Sigmoid colon (tissue), 7 donors: ENCODE data around the gene GRID1. TPM values are rescaled to one million over a fixed set of nuclear protein-coding genes. Genes with fewer than 3 reads are reported as not detected.

ENCODE experiments used
- DNase-seq: peaks from one replicate; pipeline ENCODE4 v3.0.0-alpha.2; 2019
- H3K27ac ChIP-seq, 4 donors: fragments of 200-600 bp; sonication (generic); one replicate each; pipeline ENCODE4 v1.5.1; 2016 to 2019; ENCODE audit warnings: mild to moderate bottlenecking in 1 of 4
- H3K27me3 ChIP-seq, 3 donors: fragments of 200-600 bp; sonication (generic); one replicate each; pipeline ENCODE4 v1.5.1; 2019; ENCODE audit warnings: mild to moderate bottlenecking in 1 of 3
- H3K36me3 ChIP-seq, 4 donors: fragments of 200-600 bp; sonication (generic); one replicate each; pipeline ENCODE4 v1.5.1; 2016 to 2019
- H3K4me1 ChIP-seq, 4 donors: fragments of 200-600 bp; sonication (generic); one replicate each; pipeline ENCODE4 v1.5.1; 2017 to 2019
- H3K4me3 ChIP-seq, 4 donors: fragments of 200-600 bp; sonication (generic); one replicate each; pipeline ENCODE4 v1.5.1; 2017 to 2019; ENCODE audit warnings: mild to moderate bottlenecking in 2 of 4, moderate library complexity in 1 of 4
- H3K9me3 ChIP-seq, 4 donors: fragments of 200-600 bp in 3 of 4; sonication (generic) in 3 of 4; one replicate each; pipeline versions ENCODE4 v1.5.1 to v1.6.1; 2013 to 2019
- EP300 ChIP-seq, 4 donors: sonication (generic); formaldehyde crosslinking; IDR thresholded peaks; one replicate each; pipeline ENCODE4 v1.6.1; 2017; ENCODE audit warnings: antibody characterized with exemption in 4 of 4
- POLR2A ChIP-seq, 2 donors: fragments of 450-650 bp; IDR thresholded peaks; one replicate each; pipeline ENCODE4 v1.6.1; 2016; ENCODE audit warnings: antibody characterized with exemption in 2 of 2, mild to moderate bottlenecking in 2 of 2, moderate library complexity in 2 of 2
- POLR2AphosphoS5 ChIP-seq, 4 donors: sonication (generic); formaldehyde crosslinking; IDR thresholded peaks; one replicate each; pipeline ENCODE4 v1.6.1; 2017; ENCODE audit warnings: antibody characterized with exemption in 4 of 4
- WGBS, 2 donors: extraction: QIAGEN DNeasy Blood & Tissue Kit; methylation state at CpG; one replicate each; pipeline ENCODE4 v1.1.7; 2013; 5-methylcytosine and 5-hydroxymethylcytosine counted together
- intact Hi-C: fragments of 100-400 bp; cut with DNase I; formaldehyde crosslinking; loops from one replicate; pipeline ENCODE4 v1.15.1; 2023
- polyA plus RNA-seq, 3 donors: library from polyadenylated mRNA; stranded (reverse); fragments of 200-250 nt; gene quantifications; one replicate each; pipeline ENCODE4 v1.2.3, GENCODE V29; 2013
- total RNA-seq, 4 donors: library from RNA; depleted of rRNA; stranded (reverse); fragments of >200 nt; gene quantifications; one replicate each; pipeline ENCODE4 v1.1.0, GENCODE V29; 2016
- TF ChIP-seq, protein P1 (sequence below), 4 experiments: fragments of 450-650 bp in 3 of 4; fragments of 200-600 bp in 1 of 4; IDR thresholded peaks; one replicate each; pipeline ENCODE4 v1.5.1; 2016 to 2019; ENCODE audit warnings: antibody characterized with exemption in 4 of 4, mild to moderate bottlenecking in 3 of 4, moderate library complexity in 2 of 4
- donor health status: healthy with polysubstance abuse.
- donor health status: Bipolar disorder and iron deficiency.
- donor health status: healthy.

GRID1 gene
- total and polyA plus RNA-seq, 7 donors: 0.66 to 4.7 (median 1.1) TPM; not detected in 2

DNA sequence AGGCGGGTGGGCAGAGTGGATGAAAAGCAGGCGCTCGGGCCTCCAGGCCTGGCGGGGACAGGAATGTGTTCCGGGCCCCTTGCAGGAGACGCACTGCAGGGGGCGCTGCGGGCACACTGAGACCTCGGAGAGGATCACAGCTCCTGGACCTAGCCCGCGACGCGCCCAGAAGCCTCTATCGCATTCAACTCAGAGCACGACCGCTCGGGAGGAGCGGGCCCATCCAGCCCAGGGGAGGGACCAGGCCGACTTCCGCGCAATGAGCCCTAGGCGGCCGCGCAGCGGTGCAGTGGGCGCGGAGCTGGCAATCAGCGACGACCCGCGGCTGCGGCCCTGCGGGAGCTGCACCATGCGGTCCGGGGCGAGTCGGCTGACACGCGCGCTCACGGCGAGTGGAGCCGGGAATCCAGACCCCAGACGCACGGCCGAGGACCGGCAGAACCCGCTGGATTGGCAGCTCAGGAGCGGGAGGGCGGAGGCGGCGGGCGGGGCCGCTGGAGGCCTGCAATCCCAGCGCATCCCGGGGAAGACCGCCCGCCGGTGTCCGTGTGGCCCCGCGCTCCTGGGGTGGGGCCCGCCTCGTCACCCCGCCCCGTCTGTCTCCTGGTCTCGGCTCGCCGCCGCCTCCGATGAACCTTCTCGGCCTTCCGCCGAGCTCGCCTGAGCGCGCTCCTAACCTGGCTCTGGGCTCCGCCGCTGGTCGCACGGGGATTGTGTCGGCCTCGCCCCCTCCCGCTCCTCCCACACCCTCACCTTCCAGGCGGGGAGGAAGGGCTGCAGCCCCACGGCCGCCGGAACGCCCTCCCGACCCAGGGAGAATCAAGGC lies 33.5 kb upstream of the GRID1 start:
- Histone ChIP-seq H3K36me3 (no peaks in the 10 kb centered on the region), H3K4me1 (peaks cover 0 to 33% (median 28%) of the 10 kb centered on the region in 4 donors), H3K27ac (peak overlapping the region; percentile 84 to 97 (median 88)), H3K4me3 (peak overlapping the region; percentile 48 to 70 (median 62)), H3K9me3 (no peaks in the 10 kb centered on the region), H3K27me3 (no peaks in the 10 kb centered on the region)
- WGBS, 2 donors: 0% methylated on average over 90 of the region's 90 CpGs
- TF ChIP-seq EP300 (IDR thresholded peaks at IDR 0.05): no peak
- TF ChIP-seq, protein P1, sequence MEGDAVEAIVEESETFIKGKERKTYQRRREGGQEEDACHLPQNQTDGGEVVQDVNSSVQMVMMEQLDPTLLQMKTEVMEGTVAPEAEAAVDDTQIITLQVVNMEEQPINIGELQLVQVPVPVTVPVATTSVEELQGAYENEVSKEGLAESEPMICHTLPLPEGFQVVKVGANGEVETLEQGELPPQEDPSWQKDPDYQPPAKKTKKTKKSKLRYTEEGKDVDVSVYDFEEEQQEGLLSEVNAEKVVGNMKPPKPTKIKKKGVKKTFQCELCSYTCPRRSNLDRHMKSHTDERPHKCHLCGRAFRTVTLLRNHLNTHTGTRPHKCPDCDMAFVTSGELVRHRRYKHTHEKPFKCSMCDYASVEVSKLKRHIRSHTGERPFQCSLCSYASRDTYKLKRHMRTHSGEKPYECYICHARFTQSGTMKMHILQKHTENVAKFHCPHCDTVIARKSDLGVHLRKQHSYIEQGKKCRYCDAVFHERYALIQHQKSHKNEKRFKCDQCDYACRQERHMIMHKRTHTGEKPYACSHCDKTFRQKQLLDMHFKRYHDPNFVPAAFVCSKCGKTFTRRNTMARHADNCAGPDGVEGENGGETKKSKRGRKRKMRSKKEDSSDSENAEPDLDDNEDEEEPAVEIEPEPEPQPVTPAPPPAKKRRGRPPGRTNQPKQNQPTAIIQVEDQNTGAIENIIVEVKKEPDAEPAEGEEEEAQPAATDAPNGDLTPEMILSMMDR (IDR thresholded peaks at IDR 0.05): peak; percentile 86 to 96 (median 88)
- peak in 3 of 4 donors; percentile 52 to 56 (median 55) for TF ChIP-seq POLR2AphosphoS5 (IDR thresholded peaks at IDR 0.05)
- intact Hi-C loops: loop anchor here (1.0 to 10.0 kb wide), 5 partner anchors 42 to 575 kb away; partner anchors contain the start of genes LDB3 and WAPL
- peak; percentile 97 for DNase-seq

DNA sequence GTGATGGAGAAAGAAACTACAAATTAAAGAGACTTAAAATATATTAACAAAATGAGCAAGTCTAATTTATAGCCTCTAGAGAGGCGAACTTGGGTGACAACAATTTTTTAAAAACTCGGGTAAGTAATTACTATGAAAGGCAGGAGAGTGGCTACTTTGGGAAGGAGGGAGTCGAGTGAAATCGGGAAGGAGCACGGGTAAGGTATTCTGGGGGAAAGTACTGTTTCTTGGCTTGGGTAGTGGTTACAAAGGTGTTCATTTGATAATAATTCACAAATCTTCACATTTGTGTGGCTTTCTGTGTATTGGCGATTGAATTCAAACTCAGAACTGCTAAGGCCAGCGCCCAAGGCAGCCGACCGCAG lies 32.9 kb upstream of the GRID1 start:
- H3K4me1 ChIP-seq: peaks cover 0 to 33% (median 28%) of the 10 kb centered on the region in 4 donors
- H3K9me3 ChIP-seq: no peaks in the 10 kb centered on the region
- intact Hi-C loops: loop anchor here (1.0 kb wide), 1 partner anchor 186 kb away; no protein-coding TSS in a partner anchor
- TF ChIP-seq, protein P1 (IDR thresholded peaks at IDR 0.05): no peak
- no peak for TF ChIP-seq POLR2AphosphoS5 (IDR thresholded peaks at IDR 0.05)
- no peak for TF ChIP-seq POLR2A (IDR thresholded peaks at IDR 0.05)
- no peak for TF ChIP-seq EP300 (IDR thresholded peaks at IDR 0.05)
- peak overlapping the region; percentile 84 to 97 (median 88) for H3K27ac ChIP-seq
- 35 to 41% methylated on average over 9 of the region's 9 CpGs for WGBS, 2 donors
- H3K27me3 ChIP-seq: no peaks in the 10 kb centered on the region
- DNase-seq: no peak
- H3K36me3 ChIP-seq: no peaks in the 10 kb centered on the region
- H3K4me3 ChIP-seq: peak overlapping the region in 3 of 4 donors; percentile 60 to 70 (median 65)

DNA sequence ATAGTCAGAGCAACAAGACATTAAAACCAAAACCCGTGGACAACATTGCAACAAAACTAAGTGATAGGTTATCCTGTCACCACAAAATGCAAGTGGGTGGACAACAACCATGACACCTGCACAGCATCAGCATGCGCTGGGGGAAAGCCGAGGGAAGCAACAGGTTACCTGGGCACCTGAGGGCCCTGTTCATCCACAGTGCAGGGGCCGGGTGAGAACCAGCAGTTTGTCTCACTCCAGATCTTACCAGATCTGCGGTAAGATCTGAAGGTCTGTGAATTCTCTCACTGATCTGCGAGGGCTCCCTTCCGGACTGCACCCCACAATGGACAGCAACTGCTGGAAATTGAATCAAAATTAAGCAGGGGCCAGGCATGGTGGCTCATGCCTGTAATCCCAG lies 30.5 kb upstream of the GRID1 start:
- WGBS, 2 donors: 80 to 93% methylated on average over 7 of the region's 7 CpGs
- intact Hi-C loops: no loop called here

DNA sequence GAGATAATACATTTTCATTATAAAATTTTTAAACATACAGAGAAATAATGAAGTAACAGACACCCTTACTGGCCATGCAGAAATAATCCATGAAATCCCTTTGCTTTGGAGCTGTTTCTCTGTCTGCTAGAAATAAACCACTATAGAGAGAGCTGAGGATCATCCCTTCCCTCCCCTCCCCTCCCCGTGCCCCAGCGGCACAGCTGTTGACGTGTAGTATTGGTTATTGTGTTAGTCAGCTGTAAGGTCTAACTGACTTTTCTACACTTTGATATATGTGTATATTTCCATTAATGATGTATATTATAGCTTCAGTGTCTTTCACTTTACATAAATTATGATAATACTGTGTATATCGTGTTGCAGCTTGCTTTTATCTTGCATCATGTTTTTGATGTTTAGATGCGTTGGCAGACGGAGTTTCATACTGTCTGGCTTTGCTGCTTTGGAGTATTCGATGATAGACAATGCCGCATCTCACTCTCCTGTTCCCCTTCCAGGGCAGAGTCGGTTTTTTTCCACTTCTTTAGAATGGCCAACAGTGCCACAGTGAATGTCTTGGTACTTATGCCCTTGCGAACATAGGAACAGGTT lies 27.4 kb upstream of the GRID1 start:
- peaks cover 5 to 11% (median 7%) of the 10 kb centered on the region in 3 donors for H3K27me3 ChIP-seq
- intact Hi-C loops: no loop called here
- H3K36me3 ChIP-seq: no peaks in the 10 kb centered on the region
- no peaks in the 10 kb centered on the region for H3K9me3 ChIP-seq
- DNase-seq: no peak
- TF ChIP-seq POLR2A (IDR thresholded peaks at IDR 0.05) (no peak), EP300 (IDR thresholded peaks at IDR 0.05) (no peak), POLR2AphosphoS5 (IDR thresholded peaks at IDR 0.05) (no peak)
- TF ChIP-seq, protein P1 (IDR thresholded peaks at IDR 0.05): no peak
- 63 to 65% methylated on average over 10 of the region's 10 CpGs for WGBS, 2 donors
- H3K27ac ChIP-seq: no peak overlapping the region
- H3K4me1 ChIP-seq: peaks cover 0 to 9% (median 9%) of the 10 kb centered on the region in 4 donors
- no peak overlapping the region for H3K4me3 ChIP-seq

More for the DNA sequence above, 30.5 kb upstream of the GRID1 start:
- Histone ChIP-seq H3K4me3 (no peak overlapping the region), H3K36me3 (no peaks in the 10 kb centered on the region), H3K27me3 (no peaks in the 10 kb centered on the region), H3K4me1 (peaks cover 0 to 24% (median 22%) of the 10 kb centered on the region in 4 donors), H3K9me3 (no peaks in the 10 kb centered on the region), H3K27ac (no peak overlapping the region)
- no peak for TF ChIP-seq EP300 (IDR thresholded peaks at IDR 0.05)
- TF ChIP-seq, protein P1 (IDR thresholded peaks at IDR 0.05): no peak
- no peak for TF ChIP-seq POLR2A (IDR thresholded peaks at IDR 0.05)
- TF ChIP-seq POLR2AphosphoS5 (IDR thresholded peaks at IDR 0.05): no peak
- no peak for DNase-seq
